Astrocyte (in vitro differentiated cells and primary cell): ENCODE results near the gene CMIP. TPM values are rescaled to one million over a fixed set of nuclear protein-coding genes. Genes with fewer than 3 reads are reported as not detected.
"Not testable (repeated sequence)": the region's sequence is repeated elsewhere in the genome, so short reads cannot be mapped to it uniquely, and the experiment has no call there.

ENCODE experiments used
- DNase-seq: peaks from one replicate; pipeline ENCODE4 v3.0.0-alpha.2; 2010; ENCODE audit warnings: low read depth
- FAIRE-seq: peaks from 2 replicates; lab custom pipeline; 2011; peaks lifted over from hg19 to GRCh38; lab: Jason Lieb, UNC
- H2AFZ ChIP-seq: 2 replicates; pipeline ENCODE4 v1.6.0; 2012; ENCODE audit warnings: low read depth, low read length, inconsistent platforms
- H3K27ac ChIP-seq: 2 replicates; pipeline ENCODE4 v1.5.1; 2011; ENCODE audit warnings: low read depth, low read length, inconsistent platforms
- H3K27me3 ChIP-seq: 2 replicates; pipeline ENCODE4 v1.6.0; 2011; ENCODE audit warnings: low read length, inconsistent platforms; ENCODE audit not compliant: insufficient read depth
- H3K36me3 ChIP-seq: 2 replicates; pipeline ENCODE4 v1.5.1; 2011; ENCODE audit warnings: low read length, inconsistent platforms; ENCODE audit not compliant: insufficient read depth
- H3K4me1 ChIP-seq: 2 replicates; pipeline ENCODE4 v1.5.1; 2011; ENCODE audit warnings: low read length, inconsistent platforms; ENCODE audit not compliant: insufficient read depth
- H3K4me2 ChIP-seq: 2 replicates; pipeline ENCODE4 v1.6.0; 2012; ENCODE audit warnings: low read length, inconsistent platforms
- H3K4me3 ChIP-seq: 2 replicates; pipeline ENCODE4 v1.5.1; 2011; ENCODE audit warnings: low read depth, mild to moderate bottlenecking, low read length, inconsistent platforms; ENCODE audit not compliant: insufficient read depth
- H3K79me2 ChIP-seq: 2 replicates; pipeline ENCODE4 v1.6.0; 2012; ENCODE audit warnings: mild to moderate bottlenecking, low read length, inconsistent platforms; ENCODE audit not compliant: insufficient read depth
- H3K9ac ChIP-seq: 2 replicates; pipeline ENCODE4 v1.6.0; 2012; ENCODE audit warnings: mild to moderate bottlenecking, low read length, inconsistent platforms
- H3K9me3 ChIP-seq: 2 replicates; pipeline ENCODE4 v1.5.1; 2012; ENCODE audit warnings: low read depth, mild to moderate bottlenecking, low read length, inconsistent platforms; ENCODE audit not compliant: insufficient read depth
- H4K20me1 ChIP-seq: 2 replicates; pipeline ENCODE4 v1.6.0; 2012; ENCODE audit warnings: low read length, inconsistent platforms; ENCODE audit not compliant: insufficient read depth
- H3K27ac Mint-ChIP-seq: one replicate; pipeline ENCODE4 v1.8.0; 2021; ENCODE audit warnings: mild to moderate bottlenecking, mixed read lengths; ENCODE audit not compliant: unreplicated experiment
- H3K27me3 Mint-ChIP-seq: one replicate; pipeline ENCODE4 v1.8.0; 2021; ENCODE audit warnings: low read depth, mixed read lengths; ENCODE audit not compliant: unreplicated experiment
- H3K36me3 Mint-ChIP-seq: one replicate; pipeline ENCODE4 v1.8.0; 2021; ENCODE audit warnings: low read depth, mixed read lengths; ENCODE audit not compliant: unreplicated experiment
- H3K4me1 Mint-ChIP-seq: one replicate; pipeline ENCODE4 v1.8.0; 2021; ENCODE audit warnings: low read depth, mixed read lengths; ENCODE audit not compliant: unreplicated experiment
- H3K4me3 Mint-ChIP-seq: one replicate; pipeline ENCODE4 v1.8.0; 2021; ENCODE audit warnings: mild to moderate bottlenecking, moderate library complexity, mixed read lengths; ENCODE audit not compliant: unreplicated experiment
- H3K9me3 Mint-ChIP-seq: one replicate; pipeline ENCODE4 v1.8.0; 2021; ENCODE audit warnings: mild to moderate bottlenecking, mixed read lengths; ENCODE audit not compliant: unreplicated experiment
- CTCF ChIP-seq: IDR thresholded peaks from 2 replicates; pipeline ENCODE4 v1.5.1; 2011; ENCODE audit warnings: low read depth, mild to moderate bottlenecking, inconsistent platforms, low read length, moderate library complexity; ENCODE audit not compliant: insufficient read depth
- EZH2 ChIP-seq: IDR thresholded peaks from 2 replicates; pipeline ENCODE4 v1.6.1; 2012; ENCODE audit warnings: mild to moderate bottlenecking, low read length, inconsistent platforms; ENCODE audit not compliant: insufficient read depth
- total RNA-seq: library from RNA; stranded (reverse); gene quantifications from 2 replicates; pipeline ENCODE4 v1.2.1, GENCODE V29; 2021

The CMIP gene
- total RNA-seq, 1 donor from 2014 or later = 71.5 TPM

GRCh38 chr16:81421536-81421935 lies 23.1 kb upstream of the CMIP start:
- Histone ChIP-seq H3K27ac (no peak overlapping the region), H3K9ac (no peak overlapping the region), H3K4me2 (no peak overlapping the region), H3K36me3 (no peaks in the 10 kb centered on the region), H3K4me3 (no peak overlapping the region), H3K9me3 (no peaks in the 10 kb centered on the region), H3K27me3 (no peaks in the 10 kb centered on the region), H3K4me1 (no peaks in the 10 kb centered on the region), H3K79me2 (no peaks in the 10 kb centered on the region), H2AFZ (no peak overlapping the region), H4K20me1 (no peaks in the 10 kb centered on the region)
- no peak overlapping the region for H3K27ac Mint-ChIP-seq
- FAIRE-seq (no peak), DNase-seq (no peak)
- H3K4me1 Mint-ChIP-seq = no peaks in the 10 kb centered on the region
- H3K9me3 Mint-ChIP-seq = peaks cover 9% of the 10 kb centered on the region
- H3K4me3 Mint-ChIP-seq = no peak overlapping the region
- peaks cover 5% of the 10 kb centered on the region for H3K27me3 Mint-ChIP-seq
- TF ChIP-seq CTCF = no peak
- no peak for TF ChIP-seq EZH2
- H3K36me3 Mint-ChIP-seq = peaks cover 2% of the 10 kb centered on the region

DNA sequence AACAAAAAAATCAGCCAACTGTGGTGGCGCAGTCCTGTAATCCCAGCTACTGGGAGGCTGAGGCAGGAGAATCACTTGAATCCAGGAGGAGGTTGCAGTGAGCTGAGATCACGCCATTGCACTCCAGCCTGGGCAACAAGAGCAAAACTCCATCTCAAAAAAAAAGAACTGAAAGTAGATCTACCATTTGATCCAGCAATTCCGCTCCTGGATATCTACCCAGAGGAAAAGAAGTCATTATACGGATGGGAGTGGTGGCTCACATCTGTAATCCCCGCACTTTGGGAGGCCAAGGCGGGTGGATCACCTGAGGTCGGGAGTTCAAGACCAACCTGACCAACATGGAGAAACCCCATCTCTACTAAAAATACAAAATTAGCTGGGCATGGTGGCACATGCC lies 22.5 kb upstream of the CMIP start:
- not testable (repeated sequence) for H3K4me1 ChIP-seq, H3K9me3 ChIP-seq, DNase-seq, H3K27me3 ChIP-seq, H3K36me3 Mint-ChIP-seq, H3K36me3 ChIP-seq, H3K4me3 Mint-ChIP-seq, H3K27ac Mint-ChIP-seq, H3K27ac ChIP-seq, H3K4me3 ChIP-seq, FAIRE-seq, H4K20me1 ChIP-seq, H3K9ac ChIP-seq, H3K27me3 Mint-ChIP-seq, H3K9me3 Mint-ChIP-seq, H3K4me1 Mint-ChIP-seq, H2AFZ ChIP-seq, H3K79me2 ChIP-seq, H3K4me2 ChIP-seq

DNA sequence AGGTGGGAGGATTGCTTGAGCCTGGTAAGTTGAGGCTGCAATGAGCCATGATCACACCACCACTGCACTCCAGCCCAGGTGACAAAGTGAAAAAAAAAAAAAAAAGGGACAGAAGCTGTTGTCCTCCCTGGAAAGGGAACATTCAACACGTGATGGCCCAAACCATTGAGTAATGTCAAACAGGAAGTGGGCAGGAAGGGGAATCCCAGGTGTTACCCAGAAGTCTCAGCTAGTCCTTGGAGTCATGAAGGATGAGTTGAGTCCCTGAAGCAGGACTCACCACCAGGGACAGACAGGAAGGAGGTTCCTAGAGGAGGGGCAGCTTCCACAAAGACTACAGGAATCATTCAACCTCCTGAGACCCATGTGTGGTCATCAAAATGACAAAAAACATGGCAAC lies 19.8 kb upstream of the CMIP start:
- Histone ChIP-seq H3K27ac (no peak overlapping the region), H3K9me3 (no peaks in the 10 kb centered on the region), H3K36me3 (no peaks in the 10 kb centered on the region), H3K4me3 (no peak overlapping the region), H3K4me1 (no peaks in the 10 kb centered on the region), H4K20me1 (no peaks in the 10 kb centered on the region), H3K79me2 (no peaks in the 10 kb centered on the region), H3K4me2 (no peak overlapping the region), H2AFZ (no peak overlapping the region), H3K27me3 (no peaks in the 10 kb centered on the region), H3K9ac (no peak overlapping the region)
- peaks cover 9% of the 10 kb centered on the region for H3K9me3 Mint-ChIP-seq
- FAIRE-seq (no peak), DNase-seq (no peak)
- no peak overlapping the region for H3K4me3 Mint-ChIP-seq
- TF ChIP-seq EZH2 (no peak), CTCF (no peak)
- H3K27me3 Mint-ChIP-seq = peaks cover 5% of the 10 kb centered on the region
- H3K27ac Mint-ChIP-seq = no peak overlapping the region
- peaks cover under 1% of the 10 kb centered on the region for H3K36me3 Mint-ChIP-seq
- H3K4me1 Mint-ChIP-seq = no peaks in the 10 kb centered on the region
